Muscle of back (tissue), 11 donors: ENCODE results near the gene IGF2. TPM values are rescaled to one million over a fixed set of nuclear protein-coding genes. Genes with fewer than 3 reads are reported as not detected.

Experiments used
- DNase-seq, 3 donors: peaks; one replicate each; pipeline versions ENCODE4 v3.0.0 to v3.0.0-alpha.2; 2013
- polyA plus RNA-seq, 10 donors: library from polyadenylated mRNA; unstranded; fragments of 120-200 nt; gene quantifications; one replicate each; pipeline ENCODE4 v1.2.1, GENCODE V29; 2013; ENCODE audit not compliant: insufficient read length in 10 of 10

IGF2 gene
- polyA plus RNA-seq, 10 donors = 3,184 to 5,148 (median 3,915) TPM

DNA sequence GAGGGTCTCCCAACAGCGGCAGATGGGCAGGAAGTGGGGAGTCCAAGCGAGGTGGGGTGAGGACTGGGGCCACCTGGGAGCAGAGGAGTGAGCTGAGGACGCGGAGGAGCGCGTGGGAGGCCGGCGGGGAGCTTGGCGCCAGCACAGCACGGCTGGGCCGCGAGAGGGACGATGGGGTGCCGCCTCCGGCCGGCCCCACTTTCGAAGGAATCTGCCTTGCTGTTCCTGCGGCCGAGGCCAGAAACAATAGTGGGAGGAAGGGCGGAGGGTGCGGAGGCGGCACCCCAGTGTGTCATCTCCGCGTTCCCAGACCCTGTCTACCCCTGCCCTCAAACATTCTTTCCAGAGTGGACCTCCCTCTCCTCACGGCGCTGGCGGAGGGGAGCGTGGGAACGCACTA is 16.3 kb upstream of the IGF2 start:
- DNase-seq = no peak

DNA sequence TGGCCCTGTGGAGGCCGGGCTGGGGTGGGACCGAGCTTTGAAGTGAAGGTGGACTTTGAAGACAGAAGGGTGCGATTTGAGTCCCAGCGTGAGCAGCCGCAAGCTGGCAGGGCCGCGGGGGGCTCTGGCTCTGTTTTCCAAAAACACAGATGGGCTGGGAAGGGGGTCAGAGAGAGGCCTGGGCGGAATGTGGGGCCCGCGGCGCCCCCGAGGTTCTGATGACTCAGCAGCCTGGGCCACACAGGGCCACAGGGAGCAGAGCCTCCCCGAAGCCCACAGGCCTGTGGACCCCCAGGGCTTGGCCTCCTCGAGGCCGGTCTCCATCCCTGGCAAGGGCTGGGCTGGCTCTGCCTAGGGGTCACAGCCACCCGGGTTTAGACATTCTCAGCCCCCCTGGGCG is 15.7 kb upstream of the IGF2 start:
- no peak for DNase-seq

GRCh38 chr11:2154195-2154585 is 15.0 kb upstream of the IGF2 start:
- no peak for DNase-seq

- no peak for DNase-seq
Measured at GRCh38 chr11:2153581-2154194, 14.5 kb upstream of the IGF2 start.

DNA sequence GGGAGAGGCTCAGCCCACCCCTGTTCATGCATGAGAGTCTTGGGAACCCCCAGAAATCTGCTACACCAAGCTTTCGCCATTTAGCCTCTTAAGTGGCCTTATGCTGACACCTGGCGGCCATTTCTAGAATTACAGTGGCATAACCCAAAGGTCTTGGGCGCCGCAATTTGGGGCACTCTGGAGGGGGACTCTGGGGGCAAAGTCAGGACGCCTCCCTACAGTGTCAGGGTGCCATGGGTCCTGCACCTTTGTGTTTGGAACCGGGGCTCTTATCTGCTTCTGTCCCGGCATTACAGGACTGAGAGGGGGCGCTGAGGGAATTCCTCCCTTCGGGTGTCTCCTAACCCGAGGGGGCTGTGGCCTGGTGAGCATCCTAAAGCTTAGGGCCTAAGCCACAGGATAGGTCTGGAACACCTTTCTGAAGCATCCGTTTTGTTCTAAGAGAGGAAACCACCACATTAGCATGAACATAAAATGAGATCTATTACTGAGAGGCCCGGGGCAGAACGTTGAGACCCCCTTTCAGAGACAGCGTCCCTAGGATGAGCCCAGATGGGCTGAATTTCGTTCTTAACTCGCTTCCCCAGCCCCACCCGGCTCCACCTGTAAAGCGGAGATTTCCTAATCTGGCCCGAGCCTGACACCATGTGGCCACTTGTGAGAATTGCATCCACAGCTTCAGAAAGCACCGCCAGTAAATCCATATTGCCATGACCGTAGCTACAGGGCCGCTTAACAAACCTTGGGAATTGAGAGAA is 12.5 kb upstream of the IGF2 start:
- DNase-seq = peak; percentile 73 to 91 (median 84)

DNA sequence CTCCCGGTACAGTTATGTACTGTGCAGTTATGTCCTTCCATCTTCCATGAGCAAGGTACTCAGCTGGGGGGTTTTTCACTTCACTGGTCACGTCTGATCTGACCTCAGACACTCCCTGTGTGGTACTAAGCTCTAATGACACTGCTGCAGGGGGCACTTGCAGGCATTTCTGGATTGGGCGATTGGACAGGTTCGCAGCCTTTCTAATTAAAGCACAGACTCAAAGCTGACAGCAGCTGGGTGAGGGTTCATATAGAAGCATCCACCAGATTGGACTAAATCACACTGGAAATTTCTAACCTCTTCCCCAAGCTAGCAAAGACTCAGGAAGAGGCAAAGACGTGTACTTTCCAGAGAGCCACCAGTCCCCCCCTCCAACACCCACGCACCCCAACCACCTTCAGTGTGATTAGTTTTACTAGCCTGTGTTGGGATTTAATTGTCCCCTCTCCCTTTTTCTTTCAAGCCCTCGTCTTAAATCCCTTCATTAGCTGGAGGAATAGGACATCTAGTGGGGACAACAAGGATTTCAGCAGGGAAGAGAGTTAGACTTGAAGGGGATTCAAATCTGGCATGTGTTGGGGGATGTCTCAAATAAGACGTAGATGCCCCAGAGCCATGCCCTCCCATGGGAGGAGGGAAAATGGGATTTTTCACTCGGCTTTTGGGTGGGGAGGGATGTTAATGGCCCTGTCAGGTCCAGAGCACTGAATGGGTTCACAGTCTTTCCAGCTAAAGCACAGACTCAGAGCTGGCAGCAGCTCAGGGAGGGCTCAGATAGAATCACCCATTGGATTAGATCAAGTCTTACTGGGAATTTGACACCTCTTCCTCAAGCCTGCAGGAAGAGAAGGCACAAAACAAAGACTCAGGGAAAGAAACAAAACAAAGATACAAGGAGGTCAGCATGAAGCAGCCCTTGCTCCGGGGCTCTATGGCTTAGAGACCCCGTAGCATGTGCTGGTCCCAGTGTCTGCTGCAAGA is 11.0 kb upstream of the IGF2 start:
- DNase-seq = peak; percentile 70 to 89 (median 74)

GRCh38 chr11:2149460-2149859 is 10.3 kb upstream of the IGF2 start:
- DNase-seq = no peak

DNA sequence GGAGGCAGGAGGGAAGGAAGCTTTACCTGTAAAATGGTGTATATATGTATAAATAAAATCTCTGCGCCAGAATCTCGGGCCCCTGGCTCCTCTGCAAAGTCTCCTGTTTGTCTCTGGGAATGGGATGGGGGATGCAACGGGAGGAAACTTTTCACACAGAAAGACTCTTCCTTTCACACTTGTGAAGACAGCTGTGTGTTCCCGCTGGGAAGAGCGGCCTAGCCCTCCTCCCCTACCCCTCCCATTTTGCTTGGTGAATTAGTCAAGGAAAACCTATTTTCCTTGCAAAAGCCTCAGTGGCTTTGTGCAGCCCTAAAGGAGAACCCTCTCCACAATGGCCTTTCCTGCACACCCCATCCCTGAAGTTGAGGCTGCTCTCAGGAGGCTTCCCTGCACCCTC is 9.4 kb upstream of the IGF2 start:
- DNase-seq = peak in 1 of 3 donors; percentile 82

GRCh38 chr11:2147391-2147790 is 8.2 kb upstream of the IGF2 start:
- DNase-seq = no peak

- no peak for DNase-seq
Measured at GRCh38 chr11:2146051-2146450, 6.9 kb upstream of the IGF2 start.

GRCh38 chr11:2144544-2145248 is 5.5 kb upstream of the IGF2 start:
- no peak for DNase-seq

DNA sequence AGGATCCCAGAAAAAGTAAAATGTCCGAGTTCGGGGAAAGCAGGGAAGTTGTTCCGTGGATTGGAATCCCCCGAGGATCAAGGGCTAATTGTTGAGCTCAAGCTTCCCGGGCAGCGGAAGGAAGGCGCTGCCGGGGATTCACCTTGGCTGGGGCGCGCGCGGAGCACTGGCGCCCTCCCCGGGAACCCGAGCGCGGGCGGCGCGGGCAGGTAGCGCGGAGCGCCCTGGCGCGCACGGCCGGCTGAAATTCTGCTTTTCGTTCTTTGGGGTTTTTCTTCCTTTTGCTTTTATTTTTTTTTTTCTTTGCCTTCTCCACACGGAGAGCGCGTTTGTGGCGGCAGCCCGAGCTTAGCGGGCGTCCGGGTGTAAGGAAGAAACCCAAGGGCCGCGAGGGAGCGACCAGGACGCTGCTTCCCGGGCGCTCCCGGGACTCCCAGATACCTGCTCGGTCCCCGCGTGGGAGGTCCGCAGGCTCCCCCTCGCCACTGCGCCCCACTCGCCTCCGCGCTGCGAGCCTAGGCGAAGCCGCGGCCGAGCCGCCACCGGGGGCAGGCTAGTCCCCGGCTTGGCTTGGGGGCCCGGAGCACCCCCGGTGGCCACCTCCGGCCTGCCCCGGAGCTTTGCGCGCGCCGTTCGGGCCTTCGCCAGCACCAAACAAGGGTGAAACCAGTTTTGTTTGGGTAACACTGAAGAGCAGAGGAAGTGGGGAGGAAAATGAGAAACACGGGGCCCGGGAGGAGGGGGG is 4.8 kb upstream of the IGF2 start:
- DNase-seq = peak in 1 of 3 donors; percentile 75

- no peak for DNase-seq
Measured at GRCh38 chr11:2143477-2143798, 4.2 kb upstream of the IGF2 start.

- DNase-seq = peak in 1 of 3 donors; percentile 66
Measured at GRCh38 chr11:2142762-2143202, 3.6 kb upstream of the IGF2 start.

- peak in 1 of 3 donors; percentile 68 for DNase-seq
Measured at GRCh38 chr11:2142300-2142759, 3.1 kb upstream of the IGF2 start.

- DNase-seq = peak in 1 of 3 donors; percentile 72
Measured at GRCh38 chr11:2140411-2141400, 1.5 kb upstream of the IGF2 start.

DNA sequence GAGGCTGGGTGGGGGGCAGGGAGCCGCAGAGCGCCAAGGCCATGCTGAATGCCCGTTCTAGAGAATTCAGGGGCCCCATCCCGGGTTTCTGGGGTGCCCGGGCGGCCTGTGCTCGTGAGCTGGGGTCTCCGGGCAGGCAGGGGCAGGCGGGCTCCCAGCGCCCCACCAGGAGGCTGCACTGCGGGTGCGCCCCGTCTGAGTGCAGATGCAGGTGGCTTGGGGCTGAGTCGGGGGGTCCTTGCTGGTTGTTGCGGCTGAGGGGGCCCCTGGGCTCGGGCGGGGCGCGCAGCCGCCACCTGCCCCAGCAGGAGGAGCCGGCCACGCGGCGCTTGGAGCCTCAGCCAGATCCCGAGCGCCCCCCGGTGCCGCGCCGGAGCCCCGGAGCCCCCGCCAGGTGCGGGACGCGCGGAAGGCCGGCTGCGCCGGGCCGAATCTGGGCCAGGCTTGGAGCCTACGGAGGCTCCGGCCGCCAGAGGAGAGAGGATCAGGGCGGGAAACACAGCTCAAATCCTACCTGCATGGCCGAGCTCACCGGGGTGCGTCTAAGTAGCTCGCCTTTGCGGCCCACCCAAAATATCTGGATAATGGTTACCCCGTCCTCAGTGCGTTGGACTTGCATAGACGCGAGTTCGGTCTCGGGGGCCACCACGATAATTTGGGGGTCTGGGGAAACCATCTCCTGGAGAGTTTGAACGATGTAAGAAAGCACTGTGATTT is 590 bp upstream of the IGF2 start:
- peak in 1 of 3 donors; percentile 80 for DNase-seq

DNA sequence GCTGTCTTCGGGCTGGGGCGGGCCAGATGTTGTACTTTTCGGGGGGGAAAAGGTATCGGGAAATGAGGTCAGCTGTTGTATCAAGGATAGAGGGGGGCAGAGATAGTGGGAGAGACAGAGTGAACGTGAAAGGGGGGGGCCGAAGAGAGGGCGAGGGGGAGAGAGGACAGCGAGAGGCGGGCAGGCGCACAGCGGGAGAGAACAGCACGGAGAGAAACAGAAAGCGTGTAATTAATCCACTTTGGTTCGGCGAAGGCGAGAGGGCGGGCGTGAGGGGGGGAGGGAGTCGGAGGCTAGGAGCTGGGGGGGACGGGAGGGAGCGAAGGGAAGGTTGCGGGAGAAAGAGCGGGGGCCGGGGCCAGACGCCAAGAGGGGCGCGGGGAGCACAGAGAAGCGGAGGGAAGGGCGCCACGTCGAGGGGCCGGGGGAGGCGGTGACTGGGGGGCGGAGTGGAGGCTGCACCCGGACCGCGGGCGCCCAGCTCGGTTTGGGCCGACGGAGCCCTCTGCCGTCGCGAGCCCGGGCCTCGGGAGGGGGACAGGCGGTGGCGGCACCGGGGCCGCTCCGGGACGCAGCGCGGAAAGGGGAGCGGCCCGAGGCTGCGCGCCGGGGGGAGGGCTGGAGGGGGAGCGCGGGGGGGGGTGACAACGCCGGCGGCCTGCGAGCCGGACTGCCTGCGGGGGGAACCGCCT is 612 bp downstream of the IGF2 start:
- DNase-seq = peak in 1 of 3 donors; percentile 63
